Measurements from ENCODE around the gene PPP1R12B.
"Not testable (repeated sequence)": the region's sequence is repeated elsewhere in the genome, so short reads cannot be mapped to it uniquely, and the experiment has no call there.

The PPP1R12B gene

GRCh38 chr1:202397256-202397655 lies 48.8 kb downstream of the PPP1R12B start:
- no peak for FAIRE-seq
- DNase-seq (ENCODE audit: insufficient read length, low spot score), result no peak

- not testable (repeated sequence) for FAIRE-seq; DNase-seq (ENCODE audit: insufficient read length, low spot score)
Observed at GRCh38 chr1:202398439-202398838, 49.9 kb downstream of the PPP1R12B start.

- peak; percentile 55 for FAIRE-seq
- not testable (repeated sequence) for DNase-seq (ENCODE audit: insufficient read length, low spot score)
Observed at GRCh38 chr1:202401771-202402170, 53.3 kb downstream of the PPP1R12B start.

GRCh38 chr1:202403381-202403780 lies 54.9 kb downstream of the PPP1R12B start:
- DNase-seq (ENCODE audit: insufficient read length, low spot score); FAIRE-seq: not testable (repeated sequence)

GRCh38 chr1:202405928-202406327 lies 57.4 kb downstream of the PPP1R12B start:
- FAIRE-seq (no peak), DNase-seq (ENCODE audit: insufficient read length, low spot score) (no peak)

GRCh38 chr1:202406896-202407295 lies 58.4 kb downstream of the PPP1R12B start:
- DNase-seq (ENCODE audit: insufficient read length, low spot score); FAIRE-seq: not testable (repeated sequence)

- not testable (repeated sequence) for DNase-seq (ENCODE audit: insufficient read length, low spot score); FAIRE-seq
Observed at GRCh38 chr1:202407378-202407777, 58.9 kb downstream of the PPP1R12B start.

- not testable (repeated sequence) for DNase-seq (ENCODE audit: insufficient read length, low spot score); FAIRE-seq
Observed at GRCh38 chr1:202410251-202410650, 61.8 kb downstream of the PPP1R12B start.

- peak; percentile 6 for DNase-seq (ENCODE audit: insufficient read length, low spot score)
- FAIRE-seq, result peak; percentile 13
Observed at GRCh38 chr1:202410854-202411357, 62.4 kb downstream of the PPP1R12B start.

GRCh38 chr1:202411422-202411821 lies 62.9 kb downstream of the PPP1R12B start:
- DNase-seq (ENCODE audit: insufficient read length, low spot score) (no peak), FAIRE-seq (no peak)

GRCh38 chr1:202412421-202412820 lies 63.9 kb downstream of the PPP1R12B start:
- not testable (repeated sequence) for DNase-seq (ENCODE audit: insufficient read length, low spot score); FAIRE-seq

- no peak for DNase-seq (ENCODE audit: insufficient read length, low spot score)
- no peak for FAIRE-seq
Observed at GRCh38 chr1:202416641-202417040, 68.1 kb downstream of the PPP1R12B start.

- not testable (repeated sequence) for DNase-seq (ENCODE audit: insufficient read length, low spot score); FAIRE-seq
Observed at GRCh38 chr1:202417141-202417540, 68.6 kb downstream of the PPP1R12B start.

- DNase-seq (ENCODE audit: insufficient read length, low spot score); FAIRE-seq: not testable (repeated sequence)
Observed at GRCh38 chr1:202417762-202418201, 69.3 kb downstream of the PPP1R12B start.

GRCh38 chr1:202419731-202420130 lies 71.2 kb downstream of the PPP1R12B start:
- FAIRE-seq; DNase-seq (ENCODE audit: insufficient read length, low spot score): not testable (repeated sequence)

GRCh38 chr1:202420422-202421094 lies 72.1 kb downstream of the PPP1R12B start:
- DNase-seq (ENCODE audit: insufficient read length, low spot score); FAIRE-seq: not testable (repeated sequence)

GRCh38 chr1:202422709-202423108 lies 74.2 kb downstream of the PPP1R12B start:
- DNase-seq (ENCODE audit: insufficient read length, low spot score); FAIRE-seq: not testable (repeated sequence)

GRCh38 chr1:202424260-202424659 lies 75.8 kb downstream of the PPP1R12B start:
- not testable (repeated sequence) for DNase-seq (ENCODE audit: insufficient read length, low spot score); FAIRE-seq

GRCh38 chr1:202430111-202430510 lies 81.6 kb downstream of the PPP1R12B start:
- not testable (repeated sequence) for DNase-seq (ENCODE audit: insufficient read length, low spot score); FAIRE-seq

GRCh38 chr1:202432338-202432737 lies 83.8 kb downstream of the PPP1R12B start:
- not testable (repeated sequence) for DNase-seq (ENCODE audit: insufficient read length, low spot score)

GRCh38 chr1:202433155-202434043 lies 84.9 kb downstream of the PPP1R12B start:
- FAIRE-seq, result no peak
- DNase-seq (ENCODE audit: insufficient read length, low spot score), result no peak

More at GRCh38 chr1:202432338-202432737, 83.8 kb downstream of the PPP1R12B start:
- FAIRE-seq, result not testable (repeated sequence)
